A673 (cell line): ENCODE data around the gene SERGEF.

Experiments used
- EZH2 ChIP-seq: fragments of 200-600 bp; sonication (generic); IDR thresholded peaks from 2 replicates; pipeline ENCODE4 v1.6.1; 2017; ENCODE audit warnings: borderline replicate concordance, low read depth, mild to moderate bottlenecking, mixed read lengths, antibody characterized with exemption, low read length; ENCODE audit not compliant: poor library complexity, severe bottlenecking
- TF ChIP-seq, protein P1 (sequence below): fragments of 300-800, 200-600 bp; sonication (generic); conservative IDR thresholded peaks from 2 replicates; pipeline ENCODE4 v1.5.1; 2017; ENCODE audit warnings: low read depth, mild to moderate bottlenecking, antibody characterized with exemption, low read length, moderate library complexity, mixed read lengths

DNA sequence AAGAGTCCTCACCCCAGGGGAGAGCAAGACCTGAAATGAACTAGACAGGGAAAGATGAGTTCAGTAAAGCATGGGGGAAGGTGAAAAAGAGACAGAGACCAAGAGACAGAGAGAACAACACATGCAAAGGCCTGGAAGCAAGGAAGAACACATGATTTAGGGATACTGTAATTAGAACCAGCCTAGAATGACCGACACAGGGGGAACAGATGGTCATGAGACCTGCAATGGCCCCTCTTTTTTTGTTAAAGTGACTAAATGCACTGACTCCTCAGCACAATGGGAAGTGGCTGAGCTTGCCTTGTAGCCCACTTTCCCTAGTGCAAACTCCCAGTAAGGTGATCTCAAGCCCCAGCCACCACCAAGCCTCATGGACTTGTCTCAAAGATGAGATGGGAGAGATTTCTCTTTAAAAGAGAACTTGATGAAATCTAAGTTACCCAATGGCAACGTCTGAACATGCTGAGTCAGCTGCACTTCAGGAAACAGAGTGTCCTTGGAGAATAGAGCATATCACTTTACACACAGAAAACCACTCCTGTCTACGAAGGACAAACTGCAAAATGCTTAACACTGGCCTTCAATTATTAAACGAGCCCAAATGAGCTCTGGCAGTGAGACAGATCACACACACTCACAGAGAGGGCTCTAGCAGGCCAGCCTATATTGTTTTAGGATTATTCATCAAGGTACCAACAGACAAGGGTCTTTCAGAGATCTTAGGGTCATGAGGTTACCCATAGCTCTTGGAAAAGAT is 91.0 kb downstream of the SERGEF start:
- TF ChIP-seq, protein P1, sequence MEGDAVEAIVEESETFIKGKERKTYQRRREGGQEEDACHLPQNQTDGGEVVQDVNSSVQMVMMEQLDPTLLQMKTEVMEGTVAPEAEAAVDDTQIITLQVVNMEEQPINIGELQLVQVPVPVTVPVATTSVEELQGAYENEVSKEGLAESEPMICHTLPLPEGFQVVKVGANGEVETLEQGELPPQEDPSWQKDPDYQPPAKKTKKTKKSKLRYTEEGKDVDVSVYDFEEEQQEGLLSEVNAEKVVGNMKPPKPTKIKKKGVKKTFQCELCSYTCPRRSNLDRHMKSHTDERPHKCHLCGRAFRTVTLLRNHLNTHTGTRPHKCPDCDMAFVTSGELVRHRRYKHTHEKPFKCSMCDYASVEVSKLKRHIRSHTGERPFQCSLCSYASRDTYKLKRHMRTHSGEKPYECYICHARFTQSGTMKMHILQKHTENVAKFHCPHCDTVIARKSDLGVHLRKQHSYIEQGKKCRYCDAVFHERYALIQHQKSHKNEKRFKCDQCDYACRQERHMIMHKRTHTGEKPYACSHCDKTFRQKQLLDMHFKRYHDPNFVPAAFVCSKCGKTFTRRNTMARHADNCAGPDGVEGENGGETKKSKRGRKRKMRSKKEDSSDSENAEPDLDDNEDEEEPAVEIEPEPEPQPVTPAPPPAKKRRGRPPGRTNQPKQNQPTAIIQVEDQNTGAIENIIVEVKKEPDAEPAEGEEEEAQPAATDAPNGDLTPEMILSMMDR, result no peak
- no peak for TF ChIP-seq EZH2
